H9 (cell line): Measurements from ENCODE around the gene MYH11. TPM values are rescaled to one million over a fixed set of nuclear protein-coding genes. Genes with fewer than 3 reads are reported as not detected.

ENCODE experiments used
- DNase-seq: peaks from one replicate; pipeline ENCODE4 v3.0.0-alpha.2; 2017
- H2AFZ ChIP-seq: one replicate; pipeline ENCODE4 v1.6.1; 2013; ENCODE audit warnings: mild to moderate bottlenecking, low read length, control low read depth, moderate library complexity
- H2AK5ac ChIP-seq: 2 replicates; pipeline ENCODE4 v1.6.1; 2013; ENCODE audit warnings: low read length, control low read depth, mixed read lengths; ENCODE audit not compliant: insufficient read length
- H2BK120ac ChIP-seq: one replicate; pipeline ENCODE4 v1.6.1; 2013; ENCODE audit warnings: low read depth, mild to moderate bottlenecking, low read length, control low read depth, inconsistent platforms; ENCODE audit not compliant: poor library complexity, severe bottlenecking
- H2BK12ac ChIP-seq: 2 replicates; pipeline ENCODE4 v1.6.1; 2013; ENCODE audit warnings: low read length, control low read depth, mixed read lengths, low read depth; ENCODE audit not compliant: insufficient read length
- H2BK15ac ChIP-seq: 2 replicates; pipeline ENCODE4 v1.6.1; 2013; ENCODE audit warnings: low read depth, low read length, control low read depth
- H2BK20ac ChIP-seq: one replicate; pipeline ENCODE4 v1.6.1; 2013; ENCODE audit warnings: low read depth, mild to moderate bottlenecking, low read length, control low read depth, inconsistent platforms; ENCODE audit not compliant: poor library complexity, severe bottlenecking
- H2BK5ac ChIP-seq: 2 replicates; pipeline ENCODE4 v1.6.1; 2013; ENCODE audit warnings: low read length, control low read depth, mixed read lengths; ENCODE audit not compliant: insufficient read length
- H3K14ac ChIP-seq: 2 replicates; pipeline ENCODE4 v1.6.1; 2013; ENCODE audit warnings: low read length, control low read depth; ENCODE audit not compliant: insufficient read depth
- H3K18ac ChIP-seq: 2 replicates; pipeline ENCODE4 v1.6.1; 2013; ENCODE audit warnings: low read depth, mild to moderate bottlenecking, mixed read lengths, low read length, control low read depth; ENCODE audit not compliant: insufficient read length
- H3K23ac ChIP-seq: 2 replicates; pipeline ENCODE4 v1.6.1; 2013; ENCODE audit warnings: low read length, control low read depth, mixed read lengths, low read depth; ENCODE audit not compliant: insufficient read length
- H3K23me2 ChIP-seq: 2 replicates; pipeline ENCODE4 v1.6.1; 2013; ENCODE audit warnings: low read depth, mild to moderate bottlenecking, mixed read lengths, low read length, control low read depth; ENCODE audit not compliant: insufficient read length, poor library complexity, severe bottlenecking
- H3K27ac ChIP-seq: 2 replicates; pipeline ENCODE4 v1.5.1; 2013; ENCODE audit warnings: low read length, control low read depth, mixed read lengths, low read depth; ENCODE audit not compliant: insufficient read length
- H3K27me3 ChIP-seq: 2 replicates; pipeline ENCODE4 v1.6.1; 2013; ENCODE audit warnings: low read length, control low read depth, inconsistent platforms; ENCODE audit not compliant: insufficient read depth
- H3K4ac ChIP-seq: 2 replicates; pipeline ENCODE4 v1.6.1; 2013; ENCODE audit warnings: low read depth, mild to moderate bottlenecking, control low read depth, inconsistent platforms, low read length, moderate library complexity
- H3K4me1 ChIP-seq: 2 replicates; pipeline ENCODE4 v1.6.1; 2013; ENCODE audit warnings: low read length, control low read depth, inconsistent platforms; ENCODE audit not compliant: insufficient read depth
- H3K4me2 ChIP-seq: 2 replicates; pipeline ENCODE4 v1.6.1; 2013; ENCODE audit warnings: low read length, control low read depth, mixed read lengths; ENCODE audit not compliant: insufficient read length, insufficient read depth
- H3K56ac ChIP-seq: 2 replicates; pipeline ENCODE4 v1.6.1; 2013; ENCODE audit warnings: low read depth, mild to moderate bottlenecking, mixed read lengths, low read length, control low read depth; ENCODE audit not compliant: insufficient read length
- H3K79me1 ChIP-seq: 2 replicates; pipeline ENCODE4 v1.6.1; 2013; ENCODE audit warnings: low read depth, mild to moderate bottlenecking, moderate library complexity, low read length, control low read depth, inconsistent platforms; ENCODE audit not compliant: insufficient read depth, poor library complexity, severe bottlenecking
- H3K79me2 ChIP-seq: 2 replicates; pipeline ENCODE4 v1.6.1; 2013; ENCODE audit warnings: low read length, control low read depth, inconsistent platforms; ENCODE audit not compliant: insufficient read depth
- H3K9ac ChIP-seq: 2 replicates; pipeline ENCODE4 v1.6.1; 2013; ENCODE audit warnings: low read length, control low read depth, mixed read lengths; ENCODE audit not compliant: insufficient read length; ENCODE audit errors: extremely low read depth
- H3K9me3 ChIP-seq: one replicate; pipeline ENCODE4 v1.6.1; 2013; ENCODE audit warnings: low read depth, low read length, inconsistent platforms; ENCODE audit not compliant: control insufficient read depth
- H3T11ph ChIP-seq: one replicate; pipeline ENCODE4 v1.6.1; 2013; ENCODE audit warnings: mild to moderate bottlenecking, low read length, control low read depth, inconsistent platforms
- H4K20me1 ChIP-seq: one replicate; pipeline ENCODE4 v1.6.1; 2013; ENCODE audit not compliant: control insufficient read depth, insufficient read length, insufficient read depth
- H4K5ac ChIP-seq: 2 replicates; pipeline ENCODE4 v1.6.1; 2013; ENCODE audit warnings: low read depth, mild to moderate bottlenecking, mixed read lengths, low read length, control low read depth; ENCODE audit not compliant: insufficient read length
- H4K8ac ChIP-seq: replicated peaks from 2 replicates; pipeline ENCODE4 v1.6.1; 2013; ENCODE audit warnings: low read length, control low read depth, mixed read lengths, low read depth; ENCODE audit not compliant: insufficient read length
- H4K91ac ChIP-seq: 2 replicates; pipeline ENCODE4 v1.6.1; 2013; ENCODE audit warnings: low read depth, mild to moderate bottlenecking, moderate library complexity, mixed read lengths, low read length, control low read depth; ENCODE audit not compliant: insufficient read length
- H3K27ac Mint-ChIP-seq, 3 experiments: 2 replicates in 2 of 3; 3 replicates in 1 of 3; pipeline ENCODE4 v1.8.0; 2020 to 2021; ENCODE audit warnings: mixed read lengths in 3 of 3, mild to moderate bottlenecking in 1 of 3, moderate library complexity in 1 of 3
- H3K27me3 Mint-ChIP-seq: 2 replicates; pipeline ENCODE4 v1.8.0; 2021; ENCODE audit warnings: low read depth, mild to moderate bottlenecking, moderate library complexity, mixed read lengths
- H3K36me3 Mint-ChIP-seq, 3 experiments: 2 replicates in 2 of 3; 3 replicates in 1 of 3; pipeline ENCODE4 v1.8.0; 2020 to 2021; ENCODE audit warnings: low read depth in 3 of 3, mixed read lengths in 3 of 3; ENCODE audit not compliant: insufficient read depth in 1 of 3
- H3K4me1 Mint-ChIP-seq, 2 experiments: 2 replicates each; pipeline ENCODE4 v1.8.0; 2020; ENCODE audit warnings: mixed read lengths in 2 of 2
- H3K4me3 Mint-ChIP-seq, 2 experiments: 2 replicates in 1 of 2; 3 replicates in 1 of 2; pipeline ENCODE4 v1.8.0; 2020 to 2021; ENCODE audit warnings: mild to moderate bottlenecking in 2 of 2, mixed read lengths in 2 of 2, moderate library complexity in 1 of 2
- H3K9me3 Mint-ChIP-seq, 2 experiments: 2 replicates in 1 of 2; 3 replicates in 1 of 2; pipeline ENCODE4 v1.8.0; 2020; ENCODE audit warnings: mild to moderate bottlenecking in 2 of 2, mixed read lengths in 2 of 2, moderate library complexity in 1 of 2
- WGBS: extraction: QIAGEN DNeasy Blood & Tissue Kit; methylation state at CpG from one replicate; pipeline ENCODE4 v1.1.7; 2013; ENCODE audit warnings: missing lambda C conversion rate, low lambda C conversion rate, mixed read lengths; ENCODE audit not compliant: insufficient read length; ENCODE audit errors: extremely low coverage; 5-methylcytosine and 5-hydroxymethylcytosine counted together
- total RNA-seq: library from RNA; stranded (reverse); gene quantifications from 2 replicates; pipeline ENCODE4 v1.2.1, GENCODE V29; 2021
- TF ChIP-seq, protein P1 (sequence below): fragments of 200-600 bp; sonication (generic); conservative IDR thresholded peaks from 3 replicates; pipeline ENCODE4 v1.8.0; 2021; ENCODE audit warnings: antibody characterized with exemption, mild to moderate bottlenecking

Gene MYH11
- total RNA-seq, 1 experiment from 2014 or later = 0.42 TPM

GRCh38 chr16:15676506-15676905 lies 180.3 kb downstream of the MYH11 start:
- Histone ChIP-seq H3K4ac (no peak overlapping the region), H3K56ac (no peak overlapping the region), H4K91ac (no peak overlapping the region), H2BK12ac (no peak overlapping the region), H3K27me3 (no peaks in the 10 kb centered on the region), H2BK15ac (no peak overlapping the region), H3K79me2 (no peaks in the 10 kb centered on the region), H3K14ac (no peak overlapping the region), H3K4me1 (no peaks in the 10 kb centered on the region), H3K4me2 (no peak overlapping the region), H3K23ac (no peak overlapping the region), H3K18ac (no peak overlapping the region), H3K9ac (no peak overlapping the region), H2AFZ (no peak overlapping the region), H3K23me2 (no peaks in the 10 kb centered on the region), H3T11ph (no peak overlapping the region), H3K27ac (no peak overlapping the region), H4K20me1 (no peaks in the 10 kb centered on the region), H2AK5ac (no peak overlapping the region), H2BK20ac (no peak overlapping the region), H3K9me3 (no peaks in the 10 kb centered on the region), H4K5ac (no peak overlapping the region), H2BK5ac (no peak overlapping the region), H3K79me1 (no peaks in the 10 kb centered on the region), H4K8ac (no peak overlapping the region), H2BK120ac (no peak overlapping the region)
- no peaks in the 10 kb centered on the region for H3K4me1 Mint-ChIP-seq
- no peak for DNase-seq
- peak overlapping the region; percentile 0 to 65 (median 18); a peak in 5 of 7 replicates for H3K27ac Mint-ChIP-seq
- no peaks in the 10 kb centered on the region for H3K27me3 Mint-ChIP-seq
- WGBS = no CpG with 5 or more reads among the region's 10 CpGs
- TF ChIP-seq, protein P1, sequence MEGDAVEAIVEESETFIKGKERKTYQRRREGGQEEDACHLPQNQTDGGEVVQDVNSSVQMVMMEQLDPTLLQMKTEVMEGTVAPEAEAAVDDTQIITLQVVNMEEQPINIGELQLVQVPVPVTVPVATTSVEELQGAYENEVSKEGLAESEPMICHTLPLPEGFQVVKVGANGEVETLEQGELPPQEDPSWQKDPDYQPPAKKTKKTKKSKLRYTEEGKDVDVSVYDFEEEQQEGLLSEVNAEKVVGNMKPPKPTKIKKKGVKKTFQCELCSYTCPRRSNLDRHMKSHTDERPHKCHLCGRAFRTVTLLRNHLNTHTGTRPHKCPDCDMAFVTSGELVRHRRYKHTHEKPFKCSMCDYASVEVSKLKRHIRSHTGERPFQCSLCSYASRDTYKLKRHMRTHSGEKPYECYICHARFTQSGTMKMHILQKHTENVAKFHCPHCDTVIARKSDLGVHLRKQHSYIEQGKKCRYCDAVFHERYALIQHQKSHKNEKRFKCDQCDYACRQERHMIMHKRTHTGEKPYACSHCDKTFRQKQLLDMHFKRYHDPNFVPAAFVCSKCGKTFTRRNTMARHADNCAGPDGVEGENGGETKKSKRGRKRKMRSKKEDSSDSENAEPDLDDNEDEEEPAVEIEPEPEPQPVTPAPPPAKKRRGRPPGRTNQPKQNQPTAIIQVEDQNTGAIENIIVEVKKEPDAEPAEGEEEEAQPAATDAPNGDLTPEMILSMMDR = no peak
- no peak overlapping the region for H3K4me3 Mint-ChIP-seq
- peaks cover 16 to 40% (median 40%) of the 10 kb centered on the region in 3 experiments for H3K36me3 Mint-ChIP-seq
- no peaks in the 10 kb centered on the region for H3K9me3 Mint-ChIP-seq
